Skin of body (tissue), 2 donors: ENCODE measurements around the gene LGALS16. TPM values are rescaled to one million over a fixed set of nuclear protein-coding genes. Genes with fewer than 3 reads are reported as not detected.
"Not testable (repeated sequence)": the region's sequence is repeated elsewhere in the genome, so short reads cannot be mapped to it uniquely, and the experiment has no call there.

Experiments used
- DNase-seq: peaks from one replicate; lab custom pipeline; 2025; lab: John Stamatoyannopoulos, UW
- total RNA-seq: library from RNA; depleted of rRNA; stranded (reverse); fragments of >200 nt; gene quantifications from one replicate; pipeline ENCODE4 v1.2.3, GENCODE V29; 2014

LGALS16 gene, protein sequence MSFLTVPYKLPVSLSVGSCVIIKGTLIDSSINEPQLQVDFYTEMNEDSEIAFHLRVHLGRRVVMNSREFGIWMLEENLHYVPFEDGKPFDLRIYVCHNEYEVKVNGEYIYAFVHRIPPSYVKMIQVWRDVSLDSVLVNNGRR
- not detected for total RNA-seq

DNA sequence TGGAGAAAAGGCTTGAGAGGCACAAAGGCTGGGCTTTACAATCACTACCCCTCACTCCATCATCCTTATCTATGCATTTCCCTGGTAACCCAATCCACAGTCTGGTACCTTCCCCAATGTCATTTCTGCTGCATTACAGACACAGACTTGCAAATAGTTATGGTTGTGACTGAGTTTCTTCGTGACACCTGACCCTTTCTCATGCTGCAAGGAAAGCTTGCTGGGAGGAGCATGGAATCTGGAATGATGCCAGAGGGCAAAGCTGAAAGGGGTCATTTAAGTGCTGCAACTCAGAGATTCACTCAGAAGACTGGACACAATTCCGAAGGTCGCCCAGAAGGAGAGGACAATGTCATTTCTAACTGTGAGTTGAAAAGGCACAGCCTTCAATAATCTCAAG is at the start of gene LGALS16:
TSS of gene LGALS16 (plus strand) at position 301 of the 400 bp plus-strand sequence. CDS start at position 350, 49 bp downstream.
- no peak for DNase-seq

DNA sequence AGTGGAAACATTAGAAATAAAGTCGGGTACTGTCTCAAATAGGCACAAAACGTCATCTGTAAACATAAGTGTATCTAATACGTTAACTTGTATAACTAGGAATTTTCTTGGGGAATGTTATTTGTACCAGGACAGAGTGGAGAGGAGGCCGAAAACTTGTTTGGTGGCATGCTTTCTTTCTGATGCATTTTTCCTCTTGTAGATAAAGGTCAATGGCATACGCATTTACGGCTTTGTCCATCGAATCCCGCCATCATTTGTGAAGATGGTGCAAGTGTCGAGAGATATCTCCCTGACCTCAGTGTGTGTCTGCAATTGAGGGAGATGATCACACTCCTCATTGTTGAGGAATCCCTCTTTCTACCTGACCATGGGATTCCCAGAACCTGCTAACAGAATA is 48.7 kb upstream of the LGALS16 start:
- DNase-seq, result no peak

DNA sequence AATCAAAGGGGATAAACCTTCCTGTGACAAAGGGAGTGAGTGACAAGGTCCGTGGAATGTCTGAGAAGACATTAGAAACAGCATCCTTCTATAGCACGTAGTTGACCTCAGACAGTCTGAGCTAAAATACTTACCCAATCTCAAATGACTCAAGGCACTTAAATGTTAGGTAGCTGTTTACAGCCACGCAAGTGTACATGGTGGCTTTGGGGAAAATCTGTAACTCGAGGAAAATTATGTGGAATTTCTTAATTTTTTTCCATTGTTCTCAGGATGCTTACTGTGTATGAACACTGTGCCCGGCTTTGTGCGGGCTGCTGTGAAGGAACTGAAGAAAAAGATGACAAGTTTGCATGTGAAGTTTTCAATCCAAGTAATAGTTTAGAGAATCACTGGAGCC is 48.2 kb upstream of the LGALS16 start:
- no peak for DNase-seq

DNA sequence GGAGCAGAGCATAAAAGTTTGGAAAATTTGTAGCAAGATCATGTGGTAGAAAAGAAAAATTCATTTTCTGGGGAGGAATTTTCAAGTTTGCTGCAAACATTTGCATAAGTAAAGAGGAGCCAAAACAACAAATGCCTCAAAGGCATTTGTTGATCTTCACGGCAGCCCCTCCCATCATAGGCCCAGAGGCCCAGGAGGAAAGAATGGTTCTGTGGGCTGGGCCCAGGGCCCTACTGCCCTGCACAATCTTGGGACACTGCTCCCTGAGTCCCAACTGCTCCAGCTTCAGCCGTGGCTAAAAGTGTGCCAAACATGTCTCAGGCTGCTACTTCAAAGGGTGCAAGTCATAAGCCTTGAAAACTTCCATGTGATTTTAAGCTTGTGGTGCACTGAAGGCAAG is 42.1 kb upstream of the LGALS16 start:
- DNase-seq, result no peak

DNA sequence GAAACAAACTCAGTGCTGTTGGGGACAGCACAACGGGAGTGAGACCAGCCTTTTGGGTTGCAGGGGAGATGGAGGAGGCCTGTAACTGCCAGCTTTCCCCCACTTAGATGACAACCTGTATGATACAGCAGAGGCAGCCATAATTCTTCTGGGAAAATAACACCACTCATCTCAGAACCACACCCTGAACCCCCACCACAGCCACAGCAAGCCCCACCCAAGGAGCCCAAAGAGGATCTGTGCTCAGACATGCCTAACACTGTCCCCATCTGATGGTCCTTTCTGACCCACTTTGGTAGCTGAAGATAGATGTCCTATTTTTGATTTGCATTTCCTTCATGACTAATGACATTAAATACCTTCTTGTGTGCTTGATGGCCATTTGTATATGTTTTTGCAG is 38.0 kb upstream of the LGALS16 start:
- DNase-seq, result no peak

DNA sequence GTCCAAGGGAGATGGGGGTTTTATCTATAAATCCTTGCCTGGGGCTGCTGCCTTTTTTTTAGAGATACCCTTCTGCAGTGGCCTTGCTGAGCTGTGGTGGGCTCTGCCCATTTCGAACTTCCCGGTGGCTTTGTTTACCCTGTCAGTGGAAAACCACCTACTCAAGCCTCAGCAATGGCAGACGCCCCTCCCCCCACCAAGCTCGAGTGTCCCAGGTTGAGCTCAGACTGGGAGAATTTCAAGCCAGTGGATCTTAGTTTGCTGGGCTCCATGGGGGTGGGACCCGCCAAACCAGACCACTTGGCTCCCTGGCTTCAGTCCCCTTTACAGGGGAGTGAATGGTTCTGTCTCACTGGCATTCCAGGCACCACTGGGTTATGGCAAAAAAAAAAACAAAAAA is 31.8 kb upstream of the LGALS16 start:
- no peak for DNase-seq

DNA sequence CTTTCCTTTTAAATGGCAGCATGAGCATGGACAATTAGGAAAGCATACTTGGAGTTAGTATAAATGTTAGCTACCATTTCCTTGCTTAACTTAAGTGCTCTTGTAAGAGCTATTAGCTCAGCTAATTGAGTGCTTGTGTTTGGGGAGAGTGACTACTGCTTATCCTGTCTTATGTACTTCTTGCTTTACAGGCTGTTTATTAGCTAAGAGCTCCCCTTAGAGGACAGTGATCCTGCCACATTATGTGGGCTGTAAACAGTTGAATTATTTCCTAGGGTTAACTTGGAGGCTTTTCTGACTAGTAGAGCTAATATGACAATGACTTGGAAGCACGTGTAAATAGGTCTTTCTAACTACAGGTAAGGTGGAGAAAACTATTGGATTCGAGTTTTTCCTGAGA is 28.1 kb upstream of the LGALS16 start:
- DNase-seq, result not testable (repeated sequence)

DNA sequence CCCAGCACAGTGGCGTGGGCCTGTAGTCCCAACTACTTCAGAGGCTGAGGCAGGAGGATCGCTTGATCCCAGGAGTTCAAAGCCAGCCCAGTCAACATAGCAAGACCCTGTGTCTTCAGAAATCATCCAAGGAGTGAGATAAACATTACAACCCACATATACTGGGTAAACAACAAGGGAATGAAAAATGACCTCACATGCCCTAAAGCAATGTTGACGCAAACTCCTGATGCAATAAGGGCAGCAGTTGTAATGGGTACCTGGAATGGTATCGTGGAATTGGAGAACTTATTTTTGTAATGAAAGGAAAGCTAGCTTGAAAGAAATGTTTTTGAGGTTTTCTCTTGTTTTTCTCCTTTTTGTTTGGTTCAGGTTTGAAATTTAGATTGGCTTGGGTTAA is 24.5 kb upstream of the LGALS16 start:
- DNase-seq, result no peak

DNA sequence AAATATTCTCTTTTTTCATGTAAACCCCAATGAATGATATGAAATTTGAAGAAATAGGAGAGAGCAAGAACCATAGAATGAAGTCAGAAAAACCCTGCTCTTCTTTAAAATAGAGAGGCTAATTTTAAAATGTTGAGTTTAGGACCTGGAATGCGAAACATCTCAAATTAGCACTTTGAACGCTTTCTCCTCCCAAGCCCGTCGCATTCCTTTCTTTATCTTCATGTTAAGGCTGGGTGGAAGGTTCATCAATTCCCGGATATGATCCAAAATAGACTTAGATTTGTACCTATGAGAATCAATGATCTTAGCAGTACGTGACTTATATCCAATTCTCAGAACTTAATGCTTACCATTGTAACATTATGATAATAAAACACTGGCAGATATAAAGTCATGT is 24.1 kb upstream of the LGALS16 start:
- DNase-seq, result no peak

DNA sequence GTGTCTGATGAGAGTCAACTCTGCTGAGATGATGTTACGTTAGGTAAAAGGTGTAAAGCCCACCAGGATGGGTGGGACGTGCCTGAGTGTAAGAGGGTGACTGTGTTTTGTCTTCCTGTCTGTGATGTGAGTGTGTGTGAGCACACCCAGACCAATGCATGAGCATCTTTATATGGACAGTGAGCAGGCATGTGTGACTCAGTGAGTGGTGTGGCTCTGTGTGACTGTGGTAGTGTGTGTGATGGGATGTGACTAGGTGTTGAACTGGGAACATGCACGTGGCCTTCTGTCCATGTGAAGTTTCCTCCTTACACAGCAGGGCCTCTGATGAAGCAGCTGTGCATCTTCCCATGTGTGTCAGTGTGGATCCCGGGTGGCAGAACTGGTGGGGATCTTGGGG is 17.8 kb upstream of the LGALS16 start:
- DNase-seq, result no peak

DNA sequence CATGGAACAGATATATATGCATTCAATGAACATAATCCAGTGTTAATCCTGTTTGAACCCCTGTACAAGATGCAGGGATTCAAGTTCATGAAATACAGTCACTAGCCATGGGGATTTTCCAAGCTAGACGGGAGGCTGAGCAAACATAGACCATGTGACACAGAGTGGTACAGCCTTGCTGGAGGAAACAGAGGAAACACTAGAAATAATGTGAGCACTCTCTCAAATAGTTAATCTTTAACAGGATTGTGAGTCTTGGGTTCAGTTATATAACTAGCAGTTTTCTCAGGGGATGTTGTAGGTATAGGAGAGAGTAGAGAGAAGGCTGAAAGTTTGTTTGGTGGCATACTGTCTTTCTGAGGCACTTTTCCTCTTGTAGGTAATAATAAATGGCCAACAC is 13.9 kb upstream of the LGALS16 start:
- DNase-seq, result no peak

DNA sequence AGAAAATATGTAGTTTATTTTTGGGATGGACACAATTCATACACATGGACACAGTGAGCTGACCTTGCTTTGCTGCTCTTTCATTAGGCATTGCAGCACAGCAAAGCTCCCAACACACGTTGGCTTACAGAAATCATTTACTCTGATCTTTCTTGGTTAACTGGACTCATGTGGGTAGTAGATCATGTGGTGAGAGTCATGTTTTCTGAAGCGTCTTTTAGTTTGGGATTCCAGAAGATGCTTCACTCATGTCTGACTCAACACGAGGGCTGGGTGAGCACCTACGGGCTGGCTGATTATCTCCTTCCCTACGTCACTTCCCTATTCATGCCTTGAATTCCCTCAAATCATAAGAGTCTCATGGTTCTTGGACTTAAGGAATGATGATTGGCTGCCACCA is 12.1 kb upstream of the LGALS16 start:
- DNase-seq, result no peak

DNA sequence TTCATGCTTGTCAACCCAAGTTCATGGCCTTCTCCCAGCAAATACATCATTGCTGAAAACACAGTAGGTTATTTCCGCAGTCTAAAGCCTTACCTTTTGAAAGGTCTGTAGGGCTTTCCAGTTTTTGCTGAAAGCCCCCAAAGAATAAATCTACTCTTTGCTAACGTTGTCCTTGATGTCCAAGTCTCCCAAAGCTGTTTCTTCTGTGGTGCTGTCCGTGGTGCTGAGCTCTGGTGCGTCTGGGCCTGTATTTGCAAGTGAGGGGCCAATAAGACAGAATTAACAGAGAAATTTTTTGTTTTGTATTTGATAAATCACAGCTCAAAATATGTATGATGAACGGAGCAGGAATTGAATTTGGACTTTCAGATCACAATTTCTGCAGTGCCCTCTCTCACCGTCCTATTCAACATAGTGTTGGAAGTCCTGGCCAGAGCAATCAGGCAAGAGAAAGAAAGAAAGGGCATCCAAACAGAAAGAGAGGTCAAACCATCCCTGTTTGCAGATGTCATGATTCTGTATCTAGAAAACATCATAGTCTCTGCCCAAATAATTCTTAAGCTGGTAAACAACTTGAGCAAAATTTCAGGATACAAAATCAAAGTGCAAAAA is 9.8 kb upstream of the LGALS16 start:
- no peak for DNase-seq

DNA sequence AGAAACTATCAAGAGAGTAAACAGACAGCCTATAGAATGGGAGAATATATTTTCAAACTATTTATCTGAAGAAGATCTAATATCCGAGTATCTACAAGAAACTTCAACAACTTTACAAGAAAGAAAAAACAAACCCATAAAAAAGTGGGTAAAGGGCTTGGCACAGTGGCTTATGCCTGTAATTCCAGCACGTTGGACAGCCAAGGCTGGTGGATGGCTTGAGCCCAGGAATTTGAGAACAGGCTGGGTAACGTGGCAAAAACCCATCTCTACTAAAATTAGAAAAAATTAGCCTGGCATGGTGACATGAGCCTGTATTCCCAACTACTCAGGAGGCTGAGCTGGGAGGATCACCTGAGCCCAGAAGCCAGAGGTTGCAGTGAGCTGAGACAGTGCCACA is 7.8 kb upstream of the LGALS16 start:
- DNase-seq, result no peak

DNA sequence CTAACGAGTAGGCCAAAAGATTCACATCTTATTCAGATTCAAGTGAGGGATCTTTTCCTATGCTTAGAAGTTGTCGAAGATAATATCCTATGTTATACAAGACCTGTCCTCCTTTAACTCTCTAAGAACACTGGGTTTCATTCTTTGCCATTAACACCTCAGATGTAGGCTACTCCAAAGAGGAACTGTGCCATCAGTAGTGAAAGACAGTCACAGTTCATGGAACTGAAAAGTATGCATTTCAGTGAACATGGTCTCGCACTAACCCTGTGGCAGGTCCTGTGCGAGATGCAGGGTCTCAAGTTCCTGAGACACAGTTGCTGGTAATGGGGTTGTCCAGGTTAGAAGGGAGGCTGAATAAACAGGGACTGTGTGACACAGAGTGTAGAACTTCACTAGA is 4.1 kb downstream of the LGALS16 start:
- DNase-seq, result no peak

DNA sequence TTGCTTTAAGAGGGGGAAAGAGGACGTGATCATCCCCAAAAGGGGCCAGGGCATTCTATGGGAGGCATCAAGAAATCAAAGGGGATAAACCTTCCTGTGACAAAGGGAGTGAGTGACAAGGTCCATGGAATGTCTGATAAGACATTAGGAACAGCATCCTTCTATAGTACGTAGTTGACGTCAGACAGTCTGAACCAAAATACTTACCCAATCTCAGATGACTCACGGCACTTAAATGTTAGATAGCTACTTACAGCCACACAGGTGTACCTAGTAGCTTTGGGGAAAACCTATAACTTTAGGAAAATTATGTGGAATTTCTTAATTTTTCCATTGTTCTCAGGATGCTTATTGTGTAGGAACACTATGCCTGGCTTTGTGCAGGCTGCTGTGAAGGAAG is 4.9 kb downstream of the LGALS16 start:
- no peak for DNase-seq

DNA sequence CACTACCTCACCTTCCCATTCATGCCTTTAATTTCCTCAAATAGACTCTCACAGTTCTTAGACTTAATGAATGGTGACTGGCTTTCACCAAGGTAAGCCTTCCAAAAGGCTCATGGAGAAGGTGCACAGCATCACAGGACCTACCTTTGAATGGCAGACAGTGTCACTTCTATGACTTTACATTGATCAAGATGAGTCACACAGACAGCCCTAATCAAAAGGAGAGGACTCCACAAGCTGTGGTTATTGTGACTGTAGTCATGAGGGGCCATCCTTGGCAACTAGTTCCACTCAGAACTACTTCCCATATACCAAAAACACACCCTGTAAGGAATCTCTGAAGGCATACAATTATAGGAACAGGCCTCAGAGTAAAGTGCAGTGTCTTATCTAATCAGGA is 5.9 kb downstream of the LGALS16 start:
- DNase-seq, result no peak

DNA sequence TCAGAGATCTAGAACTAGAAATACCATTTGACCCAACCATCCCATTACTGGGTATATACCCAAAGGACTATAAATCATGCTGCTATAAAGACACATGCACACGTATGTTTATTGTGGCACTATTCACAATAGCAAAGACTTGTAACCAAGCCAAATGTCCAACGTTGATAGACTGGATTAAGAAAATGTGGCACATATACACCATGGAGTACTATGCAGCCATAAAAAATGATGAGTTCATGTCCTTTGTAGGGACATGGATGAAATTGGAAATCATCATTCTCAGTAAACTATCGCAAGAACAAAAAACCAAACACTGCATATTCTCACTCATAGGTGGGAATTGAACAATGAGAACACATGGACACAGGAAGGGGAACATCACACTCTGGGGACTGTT is 14.1 kb downstream of the LGALS16 start:
- DNase-seq, result not testable (repeated sequence)

DNA sequence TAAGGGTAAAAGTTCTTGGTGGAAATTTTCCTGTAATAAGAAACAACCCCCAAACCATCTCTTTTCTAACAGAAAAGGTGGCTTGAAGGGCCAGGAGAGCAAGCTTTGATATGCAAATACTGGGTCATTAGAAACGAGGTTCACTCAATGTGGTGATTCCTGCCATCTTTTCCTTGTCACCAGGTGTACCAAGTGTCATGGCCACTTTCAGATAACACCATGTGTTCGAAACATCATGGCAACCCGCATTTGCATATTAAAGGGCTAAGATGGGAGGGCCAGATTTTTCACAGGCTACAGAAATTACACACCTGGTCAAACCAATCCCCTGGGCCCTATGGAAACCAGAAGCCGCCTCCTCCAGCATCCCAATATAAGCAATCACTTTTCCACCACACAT is 15.3 kb downstream of the LGALS16 start:
- no peak for DNase-seq

DNA sequence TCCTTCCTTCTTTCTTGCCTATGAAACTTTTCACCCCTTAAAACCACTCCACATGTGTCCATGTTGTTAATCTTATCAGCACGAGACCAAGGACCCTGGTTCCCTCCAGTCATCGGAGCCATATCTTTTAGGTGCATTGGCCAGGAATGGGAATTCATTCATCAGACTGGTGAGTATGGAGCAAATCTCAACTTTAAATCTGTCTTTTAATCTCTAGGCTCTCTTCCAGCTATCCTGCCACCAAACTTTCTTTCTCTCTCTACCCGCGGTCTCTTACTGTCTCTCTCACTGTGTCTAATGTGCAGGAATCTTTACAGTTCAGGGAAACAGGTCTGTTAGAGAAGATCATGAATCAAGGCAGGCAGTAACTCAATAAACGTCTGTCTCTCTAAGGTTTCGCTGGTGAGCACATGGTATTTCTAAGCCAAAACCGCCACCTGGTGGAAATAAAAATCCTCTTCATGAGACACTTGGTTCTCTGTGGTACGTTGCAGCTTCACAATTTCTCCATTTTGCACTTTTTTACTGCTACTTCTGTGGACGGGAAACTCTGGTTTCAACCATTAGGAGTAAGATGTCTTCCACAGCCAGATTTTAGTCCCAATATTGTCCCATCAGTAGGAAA is 16.1 kb downstream of the LGALS16 start:
- no peak for DNase-seq

DNA sequence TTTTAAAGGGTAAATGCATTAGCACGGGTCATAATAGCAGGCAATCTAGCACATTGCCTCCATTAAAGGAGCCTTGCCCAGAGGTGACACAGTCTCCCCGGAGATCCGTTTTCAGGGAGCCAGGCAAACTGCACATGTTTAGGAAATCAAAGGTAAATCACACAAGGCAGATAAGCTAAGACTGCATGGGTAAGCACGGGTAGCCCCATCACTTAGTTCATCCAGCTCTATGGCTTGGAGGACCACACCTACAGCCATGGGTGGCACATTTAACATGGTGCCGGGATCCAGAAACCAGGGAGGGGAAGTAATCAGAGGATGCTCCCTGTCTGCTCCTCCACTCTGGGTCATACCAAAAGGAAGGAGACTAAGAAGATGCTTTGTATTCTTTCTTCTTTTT is 16.8 kb downstream of the LGALS16 start:
- no peak for DNase-seq

DNA sequence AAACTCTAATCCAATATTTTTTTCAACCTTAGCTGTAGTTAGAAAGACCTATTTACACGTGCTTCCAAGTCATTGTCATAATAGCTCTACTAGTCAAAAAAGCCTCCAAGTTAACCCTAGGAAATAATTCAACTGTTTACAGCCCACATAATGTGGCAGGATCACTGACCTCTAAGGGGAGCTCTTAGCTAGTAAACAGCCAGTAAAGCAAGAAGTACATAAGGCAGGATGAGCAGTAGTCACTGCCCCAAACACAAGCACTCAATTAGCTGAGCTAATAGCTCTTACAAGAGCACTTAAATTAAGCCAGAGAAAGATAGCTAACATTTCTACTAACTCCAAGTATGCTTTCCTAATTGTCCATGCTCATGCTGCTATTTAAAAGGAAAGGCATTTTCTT is 18.1 kb downstream of the LGALS16 start:
- DNase-seq, result not testable (repeated sequence)

DNA sequence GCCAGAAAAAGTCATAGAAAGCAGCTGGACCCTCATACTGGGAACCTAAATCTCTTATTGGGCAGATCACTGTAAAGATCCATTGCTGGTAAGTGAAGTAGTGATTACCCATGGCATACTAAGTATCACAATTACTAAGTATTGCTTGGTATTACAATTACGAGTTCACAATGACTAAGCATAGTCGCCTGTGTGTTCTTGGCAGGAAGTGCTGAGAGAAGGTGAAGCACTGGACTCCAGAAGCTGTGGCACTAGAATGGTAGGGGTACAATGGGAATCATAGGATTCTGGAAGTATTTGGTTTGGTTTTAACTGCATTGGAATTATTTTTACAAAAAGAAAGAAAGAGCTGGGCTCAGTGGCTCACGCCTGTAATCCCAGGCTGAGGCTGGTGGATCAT is 20.3 kb downstream of the LGALS16 start:
- no peak for DNase-seq
